Lung (tissue), 12 donors: ENCODE measurements around the gene MMAB. TPM values are rescaled to one million over a fixed set of nuclear protein-coding genes. Genes with fewer than 3 reads are reported as not detected.

ENCODE experiments used
- ATAC-seq: fragments of 200-7000 bp; cut with Tn5 transposase; one replicate; pipeline ENCODE4 v1.9.1; 2020; ENCODE audit warnings: moderate number of reproducible peaks; ENCODE audit not compliant: insufficient read depth, low FRiP score
- DNase-seq, 3 donors: peaks; one replicate each; pipeline ENCODE4 v3.0.0-alpha.2; 2013 to 2017
- H3K27ac ChIP-seq, 2 donors: one replicate each; pipeline ENCODE4 v1.5.1; 2013; ENCODE audit warnings: mild to moderate bottlenecking in 2 of 2, moderate library complexity in 2 of 2, control low read depth in 1 of 2, inconsistent platforms in 1 of 2, low read depth in 1 of 2, low read length in 1 of 2
- H3K27me3 ChIP-seq, 3 donors: one replicate each; pipeline ENCODE4 v1.5.1; 2013; ENCODE audit warnings: low read length in 2 of 3; ENCODE audit not compliant: control insufficient read depth in 3 of 3, insufficient read depth in 3 of 3
- H3K36me3 ChIP-seq, 4 donors: one replicate each; pipeline ENCODE4 v1.5.1; 2013; ENCODE audit warnings: low read length in 4 of 4, mild to moderate bottlenecking in 1 of 4, moderate library complexity in 1 of 4; ENCODE audit not compliant: control insufficient read depth in 4 of 4, insufficient read depth in 4 of 4
- H3K4me1 ChIP-seq, 5 donors: one replicate each; pipeline ENCODE4 v1.5.1; 2013; ENCODE audit warnings: low read length in 5 of 5, mild to moderate bottlenecking in 2 of 5, moderate library complexity in 1 of 5; ENCODE audit not compliant: control insufficient read depth in 5 of 5, insufficient read depth in 5 of 5
- H3K4me3 ChIP-seq: one replicate; pipeline ENCODE4 v1.5.1; 2013; ENCODE audit warnings: mild to moderate bottlenecking, control low read depth, moderate library complexity
- H3K9ac ChIP-seq, 2 donors: one replicate each; pipeline ENCODE4 v1.5.1; 2013; ENCODE audit warnings: low read length in 2 of 2, control low read depth in 1 of 2; ENCODE audit not compliant: insufficient read depth in 1 of 2
- H3K9me3 ChIP-seq, 4 donors: one replicate each; pipeline ENCODE4 v1.5.1; 2013; ENCODE audit warnings: low read length in 3 of 4, mild to moderate bottlenecking in 1 of 4, moderate library complexity in 1 of 4; ENCODE audit not compliant: control insufficient read depth in 4 of 4, insufficient read depth in 3 of 4
- CTCF ChIP-seq: IDR thresholded peaks from 2 replicates; pipeline ENCODE4 v1.5.1; 2012; ENCODE audit warnings: mild to moderate bottlenecking; ENCODE audit errors: control extremely low read depth, extremely low read depth
- WGBS, 2 donors: extraction: QIAGEN DNeasy Blood & Tissue Kit; methylation state at CpG; one replicate each; pipeline ENCODE4 v1.1.7; 2013; 5-methylcytosine and 5-hydroxymethylcytosine counted together
- polyA plus RNA-seq, 2 donors: library from polyadenylated mRNA; stranded (reverse); fragments of 200-250 nt; gene quantifications; one replicate each; pipeline ENCODE4 v1.2.1, GENCODE V29; 2013
- total RNA-seq, 2 donors: library from RNA; depleted of rRNA in 1 of 2; stranded (reverse); fragments of >200 nt in 1 of 2; gene quantifications; one replicate each; pipeline ENCODE4 v1.2.1, GENCODE V29; 2014 to 2021
- donor health status: control.
- donor health status: control.
- donor health status: Bipolar disorder and iron deficiency.
- donor health status: healthy.
- donor health status: DM: yes; HTN: yes; CAD: no.

MMAB gene
- total and polyA plus RNA-seq, 4 donors: 23.8 to 90.2 (median 77.9) TPM

- H3K4me3 ChIP-seq: no peak overlapping the region
- peaks cover 0 to 5% (median 0%) of the 10 kb centered on the region in 5 donors for H3K4me1 ChIP-seq
- no peaks in the 10 kb centered on the region for H3K9me3 ChIP-seq
- DNase-seq: no peak
- peak overlapping the region in 1 of 2 donors; percentile 48 for H3K27ac ChIP-seq
- WGBS, 2 donors: 73 to 88% methylated on average over 8 of the region's 8 CpGs
- no peak for TF ChIP-seq CTCF
- ATAC-seq: peak; percentile 61
- H3K36me3 ChIP-seq: peaks cover 12 to 47% (median 17%) of the 10 kb centered on the region in 4 donors
- H3K9ac ChIP-seq: no peak overlapping the region
- no peaks in the 10 kb centered on the region for H3K27me3 ChIP-seq
Measured at GRCh38 chr12:109581856-109582255, 8.6 kb upstream of the MMAB start.

- Histone ChIP-seq H3K27me3 (no peaks in the 10 kb centered on the region), H3K36me3 (peaks cover 9 to 44% (median 17%) of the 10 kb centered on the region in 4 donors), H3K9me3 (no peaks in the 10 kb centered on the region), H3K9ac (no peak overlapping the region), H3K4me3 (no peak overlapping the region), H3K4me1 (peaks cover 0 to 5% (median 0%) of the 10 kb centered on the region in 5 donors), H3K27ac (peak overlapping the region in 1 of 2 donors; percentile 48)
- no peak for TF ChIP-seq CTCF
- no peak for ATAC-seq
- DNase-seq: no peak
- WGBS, 2 donors: 90 to 95% methylated on average over 18 of the region's 18 CpGs
Measured at GRCh38 chr12:109581334-109581691, 8.0 kb upstream of the MMAB start.

GRCh38 chr12:109580684-109581333 lies 7.5 kb upstream of the MMAB start:
- no peak for TF ChIP-seq CTCF
- Histone ChIP-seq H3K9ac (no peak overlapping the region), H3K4me1 (peaks cover 0 to 5% (median 0%) of the 10 kb centered on the region in 5 donors), H3K27me3 (no peaks in the 10 kb centered on the region), H3K36me3 (peaks cover 9 to 43% (median 18%) of the 10 kb centered on the region in 4 donors), H3K4me3 (no peak overlapping the region), H3K27ac (no peak overlapping the region), H3K9me3 (no peaks in the 10 kb centered on the region)
- ATAC-seq (no peak), DNase-seq (no peak)
- 93 to 96% methylated on average over 13 of the region's 13 CpGs for WGBS, 2 donors

- no peak for DNase-seq
- Histone ChIP-seq H3K27ac (no peak overlapping the region), H3K9ac (no peak overlapping the region), H3K27me3 (no peaks in the 10 kb centered on the region), H3K4me1 (peaks cover 0 to 5% (median 0%) of the 10 kb centered on the region in 5 donors), H3K4me3 (no peak overlapping the region), H3K9me3 (no peaks in the 10 kb centered on the region), H3K36me3 (peaks cover 11 to 42% (median 19%) of the 10 kb centered on the region in 4 donors)
- ATAC-seq: no peak
- 88 to 97% methylated on average over 8 of the region's 8 CpGs for WGBS, 2 donors
- no peak for TF ChIP-seq CTCF
Measured at GRCh38 chr12:109580272-109580671, 7.0 kb upstream of the MMAB start.
